ENCODE measurements around the gene PTPRN2.

PTPRN2 gene

DNA sequence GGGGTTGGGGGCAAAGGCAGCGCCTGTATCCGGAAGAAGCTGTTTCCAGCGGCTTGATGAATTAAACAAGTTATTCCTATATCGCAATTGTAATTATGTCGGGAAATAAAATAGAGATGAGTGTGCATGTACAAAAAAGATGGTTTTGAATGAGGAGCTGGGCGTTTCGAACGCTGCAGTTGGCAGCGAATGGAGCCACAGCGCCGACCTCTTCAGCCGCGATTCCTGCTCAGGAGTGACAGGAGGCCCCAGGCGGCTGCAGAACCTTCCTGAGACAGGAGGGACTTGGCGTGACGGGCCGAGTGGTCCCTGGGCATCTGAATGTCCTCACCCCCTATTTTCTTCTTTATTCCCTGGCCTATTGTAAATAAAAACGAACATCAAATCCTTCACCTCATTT lies 1065.9 kb downstream of the PTPRN2 start:
- DNase-seq: no peak

DNA sequence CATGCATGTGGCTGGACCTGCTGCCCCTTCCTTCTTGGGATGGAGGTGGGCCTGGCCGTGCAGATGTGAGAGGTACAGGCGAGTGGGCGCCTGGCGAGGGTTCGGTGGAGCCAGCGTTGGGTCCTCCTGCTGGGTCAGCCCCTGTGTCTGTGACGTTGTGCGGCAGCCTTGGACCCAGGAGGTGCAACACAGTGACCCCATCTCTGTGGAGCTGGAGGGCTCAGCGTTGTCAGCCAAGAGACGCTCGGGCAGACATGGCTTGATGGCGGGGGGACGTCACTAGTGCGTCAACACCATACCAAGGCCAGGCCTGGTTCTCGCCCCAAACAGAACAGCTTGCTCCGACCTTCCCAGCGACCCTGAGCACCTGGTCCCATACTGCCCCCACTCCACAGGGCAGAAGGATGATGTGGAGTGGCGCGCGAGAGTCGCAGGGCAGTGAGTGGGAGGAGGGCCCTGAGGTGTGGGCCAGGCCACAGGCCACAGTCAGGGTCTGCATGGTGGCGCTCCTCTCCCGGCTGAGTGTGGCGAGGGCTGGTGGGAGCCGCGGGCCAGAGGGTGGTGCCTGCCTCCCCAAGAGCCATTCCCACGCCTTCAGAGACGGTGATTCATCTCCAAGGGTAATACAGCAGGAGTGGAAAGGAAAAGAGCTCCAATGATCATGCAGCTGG lies 1066.4 kb downstream of the PTPRN2 start:
- no peak for DNase-seq

DNA sequence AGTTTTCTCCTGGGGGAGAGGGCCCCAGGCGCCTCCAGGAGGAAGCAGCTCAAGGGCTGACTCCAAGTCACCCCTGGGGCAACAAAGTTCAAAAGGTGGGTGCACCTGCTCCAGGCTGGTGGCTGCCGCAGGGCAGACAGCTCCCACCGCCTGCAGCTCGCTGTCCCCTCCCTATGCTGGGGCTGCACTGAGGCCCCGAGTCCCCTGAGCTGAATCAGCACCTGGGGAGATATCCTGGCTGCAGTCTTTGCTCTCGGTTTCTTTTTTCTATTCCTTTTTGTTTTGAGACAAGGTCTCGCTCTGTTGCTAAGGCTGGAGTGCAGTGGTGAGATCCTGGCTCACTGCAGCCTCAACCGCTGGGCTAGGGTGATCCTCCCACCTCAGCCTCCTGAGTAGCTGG lies 1067.4 kb downstream of the PTPRN2 start:
- DNase-seq: no peak

DNA sequence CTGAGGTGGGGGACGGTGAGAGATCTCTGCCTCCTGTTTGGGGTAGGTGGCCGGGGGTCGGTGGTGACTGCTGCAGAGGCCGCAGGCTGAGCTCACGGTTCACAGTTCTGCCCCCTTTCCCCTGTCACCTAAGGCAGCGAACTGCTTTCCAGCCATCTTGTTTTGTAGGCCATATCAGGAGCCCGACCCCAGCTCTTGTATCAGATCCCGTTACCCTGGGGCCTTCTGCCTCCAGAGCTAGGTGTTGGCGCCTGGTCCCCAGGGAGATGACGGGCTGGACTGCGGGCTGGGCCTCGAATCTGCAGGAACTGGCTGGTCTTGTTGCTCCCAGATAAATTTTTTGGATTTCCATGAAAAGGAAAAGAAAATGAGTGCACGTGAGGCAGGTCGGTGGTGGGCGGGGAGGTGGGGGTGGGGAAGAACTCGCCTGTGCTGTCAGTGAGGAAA lies 1067.8 kb downstream of the PTPRN2 start:
- no peak for DNase-seq

DNA sequence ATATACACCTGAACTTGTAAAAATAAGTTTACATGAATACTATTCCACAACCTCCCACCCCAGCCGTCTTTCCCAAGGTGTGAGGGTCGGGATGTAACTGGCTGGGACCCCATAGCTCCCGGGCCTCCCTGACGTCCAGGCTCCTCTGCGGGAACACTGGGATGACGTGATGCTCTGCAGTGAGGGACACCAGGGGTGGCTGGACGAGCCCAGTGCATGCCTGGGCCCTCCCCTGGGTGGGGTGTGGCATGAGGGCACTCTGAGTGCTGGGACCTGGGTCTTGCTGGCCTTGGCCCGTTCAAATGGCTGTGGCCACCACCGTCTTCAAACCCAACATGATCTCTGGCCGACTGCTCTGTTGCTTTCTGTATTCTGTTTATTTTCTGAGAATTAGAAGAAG lies 1068.4 kb downstream of the PTPRN2 start:
- DNase-seq: no peak

DNA sequence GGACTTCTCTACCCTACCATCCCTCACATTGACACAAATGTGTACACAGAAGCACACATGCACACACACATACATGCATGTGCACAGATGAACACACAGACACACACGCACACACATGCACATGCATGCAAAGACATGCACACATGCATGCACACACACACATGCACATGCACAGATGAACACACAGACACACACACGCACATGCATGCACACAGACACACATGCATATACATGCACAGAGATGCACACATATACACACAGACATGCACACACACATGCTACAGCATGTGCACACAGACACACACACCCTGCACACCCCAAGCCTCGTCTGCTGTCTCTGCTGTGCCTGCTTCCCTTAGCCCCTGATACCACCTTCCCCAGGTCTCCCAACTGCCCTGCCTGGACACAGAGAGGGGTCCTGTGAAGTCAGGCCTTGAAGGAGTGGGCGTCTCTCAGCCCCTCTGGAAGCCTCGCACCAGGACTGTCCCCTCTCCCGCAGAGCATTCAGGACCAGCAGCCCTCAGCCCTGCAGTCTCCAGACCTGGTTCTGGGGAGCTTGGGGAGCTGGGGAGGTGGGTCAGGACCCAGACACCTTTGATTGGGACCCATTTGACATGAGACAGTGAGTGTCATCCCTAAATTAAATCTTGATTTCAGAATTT lies 1069.0 kb downstream of the PTPRN2 start:
- DNase-seq: no peak

DNA sequence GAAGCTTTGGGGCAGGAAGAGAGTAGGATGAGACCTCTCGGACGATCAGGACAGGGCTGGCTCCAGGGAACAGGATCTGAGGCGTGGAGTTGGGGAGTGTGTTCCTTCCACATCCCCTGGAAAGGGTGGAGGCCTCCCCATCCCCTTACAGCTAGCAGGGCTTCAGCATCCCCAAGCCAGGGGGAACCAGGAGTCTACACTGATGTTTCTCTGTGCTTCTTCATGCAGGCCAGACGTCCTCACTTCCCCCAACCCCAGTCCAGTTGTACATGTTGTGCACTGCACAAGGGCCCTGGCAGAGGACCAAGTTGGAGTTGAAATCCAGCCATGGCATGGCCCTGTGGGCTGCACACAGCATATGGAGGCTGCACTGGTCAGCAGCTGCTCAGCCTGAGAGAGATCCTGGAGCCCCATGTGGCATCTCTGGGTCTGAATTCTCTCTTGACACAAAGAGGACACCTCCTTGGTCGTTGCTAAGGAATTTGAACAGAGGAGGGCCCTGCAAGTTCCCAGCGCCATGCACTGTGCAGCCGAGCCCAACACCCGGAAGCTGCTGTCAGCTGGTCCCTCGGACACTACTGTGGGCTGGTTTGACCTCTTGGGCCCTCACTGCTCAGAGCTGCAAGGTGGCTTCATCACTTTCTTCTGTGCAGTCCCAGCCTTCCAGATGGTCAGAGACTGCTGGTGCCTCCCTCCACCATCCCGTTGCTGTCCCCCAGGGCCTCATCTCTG lies 1069.7 kb downstream of the PTPRN2 start:
- DNase-seq: no peak

DNA sequence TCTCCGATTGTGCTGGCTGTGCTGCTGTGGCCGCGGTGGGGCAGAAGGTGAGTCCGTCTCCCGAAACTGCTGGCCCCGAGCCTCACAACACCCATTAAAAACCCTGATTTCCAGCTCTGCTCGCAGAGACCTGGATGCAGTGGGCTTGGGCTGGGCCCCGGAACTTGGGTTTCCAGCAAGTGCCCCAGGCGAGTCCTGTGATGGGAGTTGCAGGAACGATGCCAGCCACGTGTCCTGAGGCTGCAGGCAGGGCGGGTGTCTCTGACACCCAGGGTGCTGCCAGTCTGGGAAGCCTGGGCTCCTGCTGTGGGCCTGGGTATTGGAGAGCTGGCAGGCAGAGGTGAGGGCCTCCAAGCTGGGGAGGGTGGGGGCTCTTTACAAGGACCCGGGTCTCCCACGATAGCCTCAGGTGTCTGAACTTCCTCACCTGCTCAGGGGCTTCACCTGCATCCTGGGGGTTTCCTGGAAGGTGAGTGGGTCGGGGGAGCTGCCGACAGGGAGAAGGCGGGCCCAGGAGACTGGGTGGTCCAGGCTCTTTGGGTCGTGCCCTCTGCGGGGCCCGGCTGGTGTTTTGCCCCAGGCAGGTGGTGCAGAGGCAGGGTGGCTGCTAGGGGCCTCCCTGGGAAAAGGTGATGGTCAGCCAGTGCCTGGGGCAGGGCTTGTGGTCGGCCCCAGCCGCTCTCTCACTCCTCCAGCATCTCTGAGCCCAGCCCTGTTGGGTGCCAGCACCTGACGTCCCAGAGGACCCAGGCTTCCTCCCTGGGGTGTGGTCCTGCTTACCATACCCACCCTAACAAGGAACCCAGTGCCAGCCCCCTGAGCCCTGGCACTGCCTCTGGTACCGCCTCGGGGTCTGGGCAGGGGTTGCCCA lies 1070.5 kb downstream of the PTPRN2 start:
- DNase-seq: no peak

DNA sequence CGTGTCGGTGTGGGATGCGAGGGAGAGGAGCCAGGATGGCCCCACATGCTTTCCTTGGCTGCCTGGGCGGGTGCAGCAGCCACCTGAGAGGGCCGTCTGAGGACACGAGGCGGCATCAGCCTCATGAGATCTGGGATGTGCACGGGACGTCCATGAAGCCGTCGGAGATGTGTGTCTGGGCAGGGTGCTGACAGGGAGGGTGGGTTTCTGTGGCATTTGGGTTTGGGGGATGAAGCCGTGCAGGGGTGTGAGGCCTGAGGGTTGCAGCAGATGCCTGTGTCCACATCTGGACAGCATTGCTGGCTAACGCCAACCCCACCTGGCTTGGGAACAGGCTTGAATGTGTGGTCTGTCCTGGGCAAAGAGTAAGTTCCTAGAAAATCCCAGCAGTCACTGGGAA lies 1071.3 kb downstream of the PTPRN2 start:
- DNase-seq: no peak

DNA sequence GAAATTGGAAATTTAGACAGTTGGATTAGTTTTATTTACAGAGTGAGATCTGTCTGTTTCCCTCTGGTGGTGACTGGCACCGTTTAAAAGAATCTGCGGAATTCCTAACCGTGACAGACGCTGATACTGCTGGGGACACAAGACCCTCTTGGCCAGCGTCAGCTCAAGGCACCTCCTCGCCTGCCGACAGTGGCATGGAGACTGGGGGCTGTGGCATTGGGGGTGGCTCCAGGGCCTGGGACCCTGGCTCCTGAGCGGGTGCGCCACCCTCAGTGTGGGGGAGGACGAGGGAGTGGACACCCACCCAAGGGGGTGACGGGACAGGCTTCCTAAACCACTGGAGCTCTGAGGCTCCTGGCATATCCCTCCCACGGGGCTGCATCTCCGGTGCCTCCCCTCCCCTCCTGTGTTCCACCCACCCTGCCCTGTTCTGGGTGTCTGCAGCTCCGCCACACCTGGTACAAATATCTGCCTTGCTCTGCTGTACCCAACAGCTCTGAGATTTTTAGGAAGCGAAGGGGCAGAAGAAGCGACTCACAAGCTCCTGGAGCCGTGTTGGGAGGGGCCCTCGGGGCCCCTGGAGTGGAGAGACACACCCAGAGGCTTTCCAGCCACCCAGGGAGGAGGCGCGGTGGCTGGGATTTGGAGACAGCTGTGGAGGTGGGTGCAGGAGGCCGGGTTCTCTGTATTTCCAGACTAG lies 1072.1 kb downstream of the PTPRN2 start:
- no peak for DNase-seq

DNA sequence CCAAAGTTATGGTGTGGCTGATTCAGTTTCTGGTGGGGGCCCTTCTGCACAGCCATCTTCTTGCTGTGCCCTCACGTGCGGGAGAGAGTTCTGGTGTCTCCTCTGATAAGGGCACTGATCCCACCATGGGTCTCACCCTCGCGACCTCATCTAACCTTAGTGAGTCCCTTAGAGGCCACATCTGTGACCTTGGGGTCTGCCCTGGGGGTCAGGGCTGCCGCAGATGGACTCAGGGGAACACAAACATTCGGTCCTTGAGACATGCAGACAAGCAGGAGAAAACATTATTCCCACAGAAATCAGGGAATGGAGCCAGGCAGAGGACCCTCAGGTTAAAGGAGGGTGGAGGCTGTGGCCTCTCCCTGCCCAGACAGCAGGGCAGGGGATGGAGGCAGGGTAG lies 1072.9 kb downstream of the PTPRN2 start:
- no peak for DNase-seq

DNA sequence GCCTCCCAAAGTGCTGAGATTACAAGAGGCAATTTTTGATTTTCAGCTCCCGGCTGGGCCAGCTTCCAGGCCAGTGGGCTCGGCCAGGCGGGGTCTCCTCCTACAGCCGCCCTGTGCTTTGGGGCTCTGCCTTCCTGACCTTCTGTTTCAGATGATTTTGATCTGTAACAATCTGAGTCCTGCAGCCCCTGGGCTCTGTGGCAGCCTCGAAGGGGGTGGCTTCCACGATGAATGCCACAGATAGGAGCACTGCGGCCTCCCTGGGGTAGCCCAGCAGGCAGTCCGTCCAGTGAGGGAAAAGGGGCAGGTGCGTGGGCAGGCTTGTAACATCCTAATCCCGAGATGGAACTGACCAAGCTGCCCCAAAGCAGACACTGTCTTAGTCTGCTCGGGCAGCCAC lies 1073.3 kb downstream of the PTPRN2 start:
- DNase-seq: no peak

DNA sequence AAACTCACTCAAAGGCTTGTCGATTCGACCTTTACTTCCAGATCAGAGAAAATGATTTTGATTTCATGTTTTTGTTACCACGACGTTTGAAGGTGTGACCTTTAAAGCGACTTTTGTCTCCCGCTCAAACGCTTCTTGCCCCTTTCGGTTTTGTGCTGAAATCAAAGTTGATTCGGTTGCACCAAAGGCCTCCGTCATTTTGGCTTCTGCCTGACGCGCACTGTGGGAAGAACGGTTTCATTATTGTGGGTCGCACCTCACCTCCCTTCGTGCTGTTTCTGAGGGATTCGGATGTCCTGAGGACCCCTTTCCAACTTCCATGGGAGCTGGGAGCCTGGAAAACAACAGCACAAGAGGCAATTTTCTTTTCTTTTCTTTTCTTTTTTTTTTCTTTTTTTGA lies 1073.9 kb downstream of the PTPRN2 start:
- no peak for DNase-seq

DNA sequence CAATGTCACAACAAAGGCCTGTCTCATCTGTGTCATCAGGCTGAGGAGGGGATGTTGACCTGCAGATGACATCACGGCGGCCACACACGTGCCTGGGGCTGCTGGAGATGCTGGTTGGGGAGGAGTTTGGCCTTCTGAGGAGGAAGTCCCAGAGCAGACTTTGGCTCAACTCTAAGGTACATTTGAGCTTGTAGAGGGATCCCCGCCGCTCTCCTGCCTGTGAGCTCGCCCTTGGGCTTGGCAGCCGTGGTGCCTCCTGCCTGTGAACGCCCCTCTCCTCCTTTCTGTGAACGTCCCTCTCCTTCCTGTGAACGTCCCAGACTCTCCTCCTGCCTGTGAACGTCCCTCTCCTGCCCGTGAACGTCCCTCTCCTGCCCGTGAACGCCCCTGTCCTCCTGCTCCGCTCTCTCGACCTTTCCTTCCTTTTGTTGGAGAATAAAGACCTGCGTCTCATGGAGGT lies 1074.4 kb downstream of the PTPRN2 start:
- no peak for DNase-seq

DNA sequence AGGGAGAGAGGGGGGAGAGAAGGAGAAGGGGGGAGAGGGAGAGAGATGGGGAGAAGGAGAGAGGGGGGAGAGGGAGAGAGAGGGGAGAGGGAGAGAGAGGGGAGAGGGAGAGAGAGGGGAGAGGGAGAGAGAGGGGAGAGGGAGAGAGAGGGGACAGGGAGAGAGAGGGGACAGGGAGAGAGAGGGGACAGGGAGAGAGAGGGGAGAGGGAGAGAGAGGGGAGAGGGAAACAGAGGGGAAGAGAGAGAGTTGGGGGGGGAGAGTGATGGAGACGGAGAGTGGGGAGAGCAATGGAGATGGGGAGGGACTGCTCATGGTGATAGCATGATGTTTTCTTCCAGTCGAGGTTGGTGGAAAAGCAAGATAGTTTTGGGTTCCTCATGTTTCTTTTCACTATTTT lies 1078.4 kb downstream of the PTPRN2 start:
- DNase-seq: no peak

DNA sequence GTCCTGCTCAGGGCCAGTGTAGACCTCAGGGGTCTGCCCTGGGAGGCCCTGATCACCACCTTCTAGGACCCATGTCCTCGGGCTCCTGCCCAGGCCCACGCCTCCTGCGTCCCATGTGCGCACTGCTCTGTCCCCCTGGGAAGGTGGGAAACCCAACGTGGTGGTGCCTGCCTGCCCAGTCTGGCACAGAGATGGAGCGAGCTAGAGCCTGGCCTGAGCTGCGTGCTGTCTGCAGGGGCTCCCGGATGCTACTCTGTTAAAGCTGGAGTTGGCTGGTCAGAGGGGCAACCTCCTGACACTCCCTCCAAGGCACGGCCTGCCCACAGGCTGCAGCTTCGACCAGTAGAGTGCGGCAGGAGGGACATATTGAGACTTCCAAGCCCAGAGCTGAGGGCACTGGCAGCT lies 1079.1 kb downstream of the PTPRN2 start:
- no peak for DNase-seq

DNA sequence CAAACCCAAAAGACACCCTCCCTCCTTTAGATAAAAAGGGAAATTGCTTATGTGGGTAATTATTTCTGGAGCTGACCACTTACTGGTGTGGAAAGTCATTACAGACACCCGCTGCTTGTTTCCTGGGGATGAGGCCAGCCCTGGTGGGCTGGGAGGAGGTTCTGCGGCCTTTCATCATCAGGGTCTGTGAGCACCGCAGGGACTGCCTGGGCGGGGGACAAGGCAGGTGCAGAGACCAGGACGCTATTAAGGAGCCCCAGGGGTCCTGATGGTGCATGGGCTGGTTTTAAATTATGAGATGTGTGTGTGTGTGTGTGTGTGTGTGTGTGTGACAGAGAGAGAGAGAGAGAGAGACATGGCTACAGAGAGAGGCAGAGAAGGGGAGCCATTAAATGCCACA lies 1079.6 kb downstream of the PTPRN2 start:
- DNase-seq: no peak

DNA sequence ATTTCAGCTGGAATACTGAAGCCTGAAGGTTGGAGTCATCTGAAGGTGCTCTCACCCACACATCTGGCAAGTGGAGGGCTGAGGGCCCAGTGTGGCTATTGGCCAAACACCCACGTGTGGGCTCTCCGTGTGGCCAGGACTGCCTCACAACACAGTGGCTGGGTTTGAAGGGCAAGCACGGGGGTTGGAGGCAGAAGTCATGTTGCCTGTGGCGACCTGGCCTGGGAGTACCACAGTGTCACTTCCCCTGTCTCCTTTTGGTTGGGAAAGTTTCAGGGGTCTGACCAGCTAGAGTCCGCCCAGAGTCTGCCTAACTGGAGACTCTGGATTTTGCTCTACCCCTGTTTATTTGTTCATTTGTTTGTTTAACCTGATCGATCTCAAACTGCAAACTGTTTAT lies 1081.4 kb downstream of the PTPRN2 start:
- no peak for DNase-seq

DNA sequence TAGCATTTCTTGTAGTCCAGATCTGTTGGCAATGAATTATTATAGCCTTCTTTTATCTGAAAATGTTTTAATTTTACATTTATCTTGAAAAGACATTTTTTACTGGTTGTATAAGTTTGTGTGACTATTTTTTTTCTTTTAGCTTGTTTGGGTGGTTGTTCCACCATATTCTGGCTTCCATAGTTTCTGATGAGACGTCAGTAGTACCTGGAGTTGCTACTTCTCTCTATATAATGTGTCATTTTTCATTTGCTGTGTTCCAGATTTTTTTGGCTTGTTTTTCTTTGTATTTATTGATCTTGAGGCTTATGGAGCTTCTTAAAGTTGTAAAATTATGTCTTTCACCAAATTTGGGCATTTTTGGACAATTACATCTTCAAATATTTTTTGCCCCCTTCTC lies 1082.0 kb downstream of the PTPRN2 start:
- DNase-seq: no peak

DNA sequence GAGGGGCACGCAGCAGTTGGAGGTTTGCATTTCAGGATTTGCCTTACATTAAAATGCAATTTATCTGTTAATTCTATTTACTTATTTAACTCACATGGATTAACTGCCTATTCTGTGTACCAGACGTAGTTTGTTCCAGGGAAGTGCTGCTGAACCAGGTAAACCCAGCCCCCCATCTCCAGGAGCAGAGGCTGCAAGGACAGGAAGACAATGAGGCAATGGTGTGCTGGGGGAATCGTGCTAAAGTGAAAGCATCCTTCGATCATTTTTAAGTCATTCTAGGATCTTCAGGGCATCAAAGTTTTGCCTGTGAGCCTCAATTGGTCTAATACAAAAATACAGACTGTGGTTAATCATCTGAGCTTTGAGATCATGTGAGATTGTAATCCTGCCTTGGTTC lies 1084.4 kb downstream of the PTPRN2 start:
- DNase-seq: no peak

DNA sequence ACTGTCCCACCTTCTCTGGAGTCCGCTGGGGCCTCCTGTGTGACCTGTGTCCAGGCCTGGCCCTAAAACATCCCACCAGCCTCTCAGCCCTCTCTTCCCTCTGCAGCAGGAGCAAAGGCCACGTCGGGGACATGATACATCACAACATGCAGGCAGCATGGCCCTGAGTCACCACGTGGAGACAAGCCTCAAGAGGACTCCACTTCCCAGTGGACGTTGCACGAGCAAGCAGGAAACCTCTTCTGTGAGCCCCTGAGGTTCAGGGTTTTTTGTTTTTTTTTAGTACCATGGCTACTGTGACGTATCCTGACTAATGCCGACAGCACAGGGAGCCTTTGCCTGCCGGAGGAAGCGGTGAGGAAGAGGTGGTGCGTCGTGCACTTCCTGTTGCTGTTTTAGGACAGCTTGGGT lies 1084.9 kb downstream of the PTPRN2 start:
- no peak for DNase-seq

DNA sequence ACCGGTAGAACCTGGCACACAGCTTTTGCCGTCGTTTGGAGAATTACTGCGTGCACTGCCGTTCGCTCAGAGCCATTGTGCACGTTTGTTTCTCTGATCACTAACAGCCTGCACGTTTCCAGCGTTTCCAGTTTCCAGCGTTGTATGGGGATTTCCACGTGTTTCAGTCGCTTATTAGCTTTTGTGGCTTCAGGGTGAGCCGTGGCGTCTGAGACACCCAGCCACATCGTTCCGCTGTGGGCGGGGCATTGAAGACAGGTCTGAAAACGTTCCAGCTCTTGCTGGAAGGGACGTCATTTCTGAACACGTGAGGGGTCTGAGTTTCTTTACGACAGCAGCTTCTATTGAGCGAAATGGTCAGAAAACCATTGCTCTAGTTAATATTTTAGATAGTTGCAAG lies 1086.0 kb downstream of the PTPRN2 start:
- DNase-seq: no peak
